Measurements from ENCODE around the gene EFCAB9. TPM values are rescaled to one million over a fixed set of nuclear protein-coding genes. Genes with fewer than 3 reads are reported as not detected.

Gene EFCAB9
- not detected in 2 replicates for total RNA-seq

GRCh38 chr5:172193872-172194271 lies at the start of gene EFCAB9:
EFCAB9 (plus strand) TSS chr5:172194172; CDS start chr5:172194173, 1 bp downstream.

GRCh38 chr5:172188033-172188892 lies 5.7 kb upstream of the EFCAB9 start, which contains the start of gene STK10:
STK10 (minus strand) TSS chr5:172188224; CDS start chr5:172188042, 182 bp downstream.

Small RNA genes lying within 50 kb of the gene (small RNA-seq; reads per million reads assigned to genes)
- not detected for gene RF00191

Other genes starting within 250 kb of the EFCAB9 start
- 73.1 and 80.4 TPM in 2 replicates for gene FBXW11, start 187.5 kb upstream of the EFCAB9 start, total RNA-seq
- 49.2 and 57.3 TPM in 2 replicates for gene STK10, start 5.9 kb upstream of the EFCAB9 start, total RNA-seq
- gene UBTD2, start 89.6 kb downstream of the EFCAB9 start, total RNA-seq = 26.2 and 30.2 TPM in 2 replicates

Measured in thoracic aorta endothelial cell (primary cell).